COLO829 (cell line): Measurements from ENCODE around the gene ATF3.
A peak's percentile ranks its signal among the peaks of the same experiment; 100 is the strongest.

ENCODE experiments used
- DNase-seq: peaks from one replicate; pipeline ENCODE4 v3.0.0; 2012; ENCODE audit warnings: low spot score

The ATF3 gene

GRCh38 chr1:212586206-212587015, 22.1 kb upstream of the ATF3 start:
- DNase-seq, result no peak

GRCh38 chr1:212587016-212587887, 21.3 kb upstream of the ATF3 start:
- DNase-seq, result no peak

- no peak for DNase-seq
Measured at GRCh38 chr1:212587888-212588510, 20.6 kb upstream of the ATF3 start.

DNA sequence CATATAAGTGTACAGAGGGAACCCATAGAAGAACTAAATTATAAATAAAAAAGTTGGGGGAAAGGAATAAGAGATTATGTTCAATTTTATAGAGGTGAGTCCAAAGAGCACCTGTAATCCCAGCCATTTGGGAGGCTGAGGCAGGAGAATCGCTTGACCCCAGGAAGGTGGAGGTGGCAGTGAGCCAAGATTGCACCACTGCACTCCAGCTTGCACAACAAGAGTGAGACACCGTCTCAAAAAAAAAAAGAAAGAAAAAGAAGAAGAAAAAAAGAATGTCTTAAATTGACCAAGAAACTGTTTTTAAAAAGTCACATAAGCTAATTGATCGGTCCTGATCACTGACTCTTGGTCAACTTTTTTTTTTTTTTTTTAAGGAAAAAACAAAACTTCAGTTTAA, 19.1 kb upstream of the ATF3 start:
- DNase-seq, result no peak

DNA sequence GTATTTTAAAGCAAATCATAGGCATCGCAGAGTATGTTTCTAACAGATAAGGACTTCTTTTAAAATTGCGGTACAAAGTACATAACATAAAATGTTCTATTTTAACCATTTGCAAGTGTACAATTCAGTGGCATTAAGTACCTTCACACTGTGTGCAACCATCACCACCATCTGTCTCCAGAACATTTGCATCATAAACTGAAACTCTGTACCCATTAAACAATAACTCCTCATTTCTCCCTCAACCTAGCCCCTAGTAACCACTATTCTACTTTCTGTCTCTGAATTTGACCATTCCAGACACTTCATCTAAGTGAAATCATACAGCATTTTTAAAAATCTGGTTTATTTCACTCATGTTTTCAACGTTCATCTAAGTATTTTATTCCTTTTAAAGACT, 16.6 kb upstream of the ATF3 start:
- no peak for DNase-seq

DNA sequence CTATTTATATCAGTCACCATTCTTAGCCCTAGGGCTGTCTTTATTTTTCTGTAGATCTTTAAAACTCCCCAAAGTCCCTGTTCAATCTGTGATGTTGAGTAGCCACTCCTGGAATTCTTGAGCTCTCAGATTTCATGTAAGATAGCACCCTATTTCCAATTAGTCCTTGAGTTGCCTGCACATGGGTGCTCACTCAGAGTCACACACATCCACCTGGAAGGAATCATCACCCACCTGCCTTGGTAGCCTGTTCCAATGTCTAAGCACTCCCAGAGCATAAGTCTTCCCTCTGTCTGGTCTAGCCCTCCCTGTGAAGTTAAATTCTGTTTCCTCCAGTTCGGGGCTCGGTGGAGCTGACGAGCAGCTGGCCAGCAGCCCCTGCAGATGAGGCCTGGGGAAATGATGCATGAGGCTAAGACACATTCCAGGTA, 14.7 kb upstream of the ATF3 start:
- DNase-seq, result no peak

- DNase-seq, result no peak
Measured at GRCh38 chr1:212594640-212595039, 13.9 kb upstream of the ATF3 start.

GRCh38 chr1:212595229-212595628, 13.3 kb upstream of the ATF3 start:
- no peak for DNase-seq

GRCh38 chr1:212595787-212596714, 12.5 kb upstream of the ATF3 start:
- peak; percentile 95 for DNase-seq

DNA sequence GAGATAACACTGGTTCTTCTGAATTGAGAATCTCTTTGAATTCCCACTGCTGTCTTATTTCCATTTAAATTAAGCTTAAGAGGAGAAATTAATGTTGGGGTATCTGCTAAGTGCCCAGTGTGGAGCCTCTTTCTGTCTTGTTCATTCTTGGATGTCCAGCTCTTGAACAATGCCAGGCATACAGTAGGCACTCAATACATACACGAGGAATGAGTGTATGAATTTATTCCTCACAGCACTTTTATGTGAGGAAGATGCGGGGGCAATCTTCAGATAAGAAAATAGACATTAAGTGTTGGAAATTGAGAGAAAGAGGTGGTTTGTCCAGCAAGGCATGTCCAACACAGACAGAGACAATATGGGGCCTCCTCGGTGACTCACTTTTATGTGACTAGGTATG, 11.8 kb upstream of the ATF3 start:
- no peak for DNase-seq

DNA sequence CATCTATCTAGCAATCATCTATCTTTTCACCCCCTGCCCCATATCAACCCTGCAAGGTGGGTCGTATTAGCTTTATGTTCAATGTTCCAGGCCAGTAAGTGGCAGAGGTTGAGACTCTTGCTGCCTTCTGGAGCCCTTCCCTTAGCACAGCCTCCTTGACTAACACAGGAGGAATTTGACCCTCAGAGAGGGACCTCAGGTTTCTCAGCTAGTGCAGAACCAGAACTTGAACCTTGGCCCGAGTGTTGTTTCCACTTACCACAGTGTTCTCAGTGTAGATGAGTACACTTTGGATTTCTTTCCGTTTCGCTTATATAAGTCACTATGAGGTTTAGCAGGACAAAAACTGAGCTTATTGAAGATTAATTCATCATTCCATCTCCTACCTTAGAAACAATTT, 11.1 kb upstream of the ATF3 start:
- no peak for DNase-seq

GRCh38 chr1:212600071-212600915, 8.3 kb upstream of the ATF3 start:
- no peak for DNase-seq

GRCh38 chr1:212600980-212601379, 7.6 kb upstream of the ATF3 start:
- DNase-seq, result no peak

DNA sequence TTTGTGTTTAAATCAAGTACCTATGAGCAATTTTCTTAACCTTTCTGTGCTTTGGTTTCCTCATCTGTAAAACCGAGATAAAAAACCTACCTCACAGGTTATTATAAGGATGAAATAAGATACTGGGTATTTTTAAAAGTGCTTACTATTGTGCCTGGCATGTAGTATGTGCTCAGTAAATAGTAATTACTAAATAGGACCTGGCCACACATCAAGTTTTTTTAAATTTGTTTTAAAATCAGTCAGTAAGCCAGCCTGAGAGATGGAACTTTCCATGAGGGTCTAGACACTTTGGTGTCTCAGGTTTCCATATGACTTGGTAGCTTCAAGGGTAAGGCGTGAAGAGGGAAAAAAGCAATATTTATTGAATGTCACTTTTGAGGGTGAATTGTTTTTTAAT, 7.0 kb upstream of the ATF3 start:
- no peak for DNase-seq

DNA sequence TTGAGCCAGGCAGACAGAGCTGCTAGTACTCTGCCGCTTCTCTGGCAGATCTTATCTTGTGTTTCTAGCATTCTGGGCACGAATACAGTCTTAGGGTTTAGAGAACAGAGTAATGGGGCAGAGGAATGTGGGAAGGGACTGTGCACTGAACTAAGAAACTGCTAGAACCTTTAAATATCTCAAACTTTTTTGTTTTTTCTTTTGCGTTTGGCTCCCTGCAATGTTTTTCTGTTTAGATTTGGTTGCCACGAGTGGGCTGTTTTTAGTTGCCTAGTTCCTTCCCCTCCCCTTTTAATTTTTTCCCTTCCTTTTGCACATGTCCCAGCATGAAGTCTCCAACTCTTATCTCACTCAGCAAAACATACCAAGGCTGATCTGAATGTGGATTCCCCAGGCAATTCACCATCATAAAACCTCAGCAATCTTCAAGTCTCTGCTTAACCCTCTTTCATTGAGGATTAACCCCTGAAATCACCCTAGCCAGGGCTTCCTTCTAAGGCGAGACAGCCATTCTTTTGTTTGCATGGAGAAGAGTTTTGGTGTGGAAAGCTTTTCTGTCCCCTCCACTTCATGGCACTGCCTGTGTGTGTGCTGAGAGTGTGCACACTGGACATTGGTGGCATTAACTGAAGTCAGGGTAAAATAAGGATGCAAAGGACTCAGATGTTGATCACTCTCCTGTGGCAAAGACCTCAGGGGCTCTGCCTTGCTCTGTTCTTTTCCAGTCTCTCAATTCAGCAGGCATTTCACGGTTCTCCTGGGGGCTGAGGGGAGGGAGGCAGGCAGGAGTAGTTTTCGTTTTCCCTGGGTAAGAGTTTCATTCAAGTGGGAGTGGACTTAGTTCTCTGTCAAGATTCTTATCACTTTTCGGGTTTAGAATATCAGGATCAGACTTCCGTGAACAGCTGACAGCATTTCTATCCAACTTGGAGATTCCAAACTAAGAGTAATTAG, 2.8 kb upstream of the ATF3 start:
- no peak for DNase-seq

DNA sequence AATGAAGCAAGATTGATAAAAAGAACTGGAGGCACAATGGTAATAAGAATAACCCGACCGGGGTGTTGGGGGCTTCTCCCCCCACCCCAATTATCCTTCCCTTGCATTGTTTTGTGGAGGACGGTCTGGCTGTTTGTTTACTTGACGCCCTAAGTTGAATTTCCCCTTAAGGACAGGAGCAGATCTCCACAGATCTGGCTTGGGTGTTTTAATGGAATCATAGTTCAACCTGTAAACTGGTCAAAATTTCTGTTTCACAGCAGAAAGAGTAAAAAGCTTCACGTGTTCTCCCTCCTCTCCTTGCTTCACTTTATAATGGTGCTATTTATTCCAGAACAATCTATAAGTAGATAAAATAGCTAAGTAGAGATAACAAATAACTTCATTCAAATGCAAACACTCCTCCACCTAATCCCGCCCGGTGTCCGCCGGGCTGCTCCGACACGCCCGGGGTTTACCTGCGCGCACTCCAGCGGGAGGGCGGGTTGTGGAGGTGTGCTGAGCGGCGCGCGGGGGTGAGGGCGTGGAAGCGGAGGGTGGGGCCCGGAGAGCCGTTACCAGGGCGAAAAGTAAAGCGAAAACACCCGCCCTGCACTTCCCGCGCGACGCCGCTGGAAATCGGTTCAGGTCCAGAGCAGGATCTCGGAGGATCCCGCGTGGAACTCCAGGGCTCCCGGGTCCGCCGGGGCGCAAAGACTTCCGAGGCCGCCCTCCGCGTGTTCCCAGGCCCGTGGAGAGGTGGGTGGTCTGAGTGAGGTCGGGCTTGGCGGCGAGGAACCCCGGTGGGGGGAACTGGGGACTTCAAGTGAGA, 2.0 kb upstream of the ATF3 start:
- DNase-seq, result no peak

GRCh38 chr1:212607206-212607912, 1.2 kb upstream of the ATF3 start:
- DNase-seq, result no peak

- no peak for DNase-seq
Measured at GRCh38 chr1:212607913-212608391, 609 bp upstream of the ATF3 start.
